Right lobe of liver (tissue), 6 donors: ENCODE data around the gene DENND2A. TPM values are rescaled to one million over a fixed set of nuclear protein-coding genes. Genes with fewer than 3 reads are reported as not detected.
"Not testable (repeated sequence)": the region's sequence is repeated elsewhere in the genome, so short reads cannot be mapped to it uniquely, and the experiment has no call there.

Experiments used
- ATAC-seq, 4 donors: fragments of 200-7000 bp; cut with Tn5 transposase; one replicate each; pipeline ENCODE4 v1.9.1; 2020; ENCODE audit warnings: mild to moderate bottlenecking in 4 of 4, moderate library complexity in 4 of 4
- DNase-seq, 3 donors: peaks; one replicate each; pipeline ENCODE4 v3.0.0-alpha.2; 2020
- H3K27ac ChIP-seq, 3 donors: fragments of 200-600 bp; one replicate each; pipeline ENCODE4 v1.8.0; 2022
- H3K27me3 ChIP-seq, 2 donors: fragments of 200-600 bp; one replicate each; pipeline ENCODE4 v1.8.0; 2022
- H3K36me3 ChIP-seq, 4 donors: fragments of 200-600 bp; sonication (generic) in 1 of 4; one replicate each; pipeline versions ENCODE4 v1.5.1 to v1.8.0; 2017 to 2022; ENCODE audit warnings: control low read depth in 1 of 4
- H3K4me1 ChIP-seq, 4 donors: fragments of 200-600 bp; sonication (generic) in 1 of 4; one replicate each; pipeline versions ENCODE4 v1.5.1 to v1.8.0; 2017 to 2022; ENCODE audit warnings: control low read depth in 1 of 4
- H3K4me3 ChIP-seq, 3 donors: fragments of 200-600 bp; one replicate each; pipeline ENCODE4 v1.8.0; 2022
- H3K9me3 ChIP-seq, 4 donors: fragments of 200-600 bp; sonication (generic) in 1 of 4; one replicate each; pipeline versions ENCODE4 v1.5.1 to v1.8.0; 2017 to 2022; ENCODE audit warnings: control low read depth in 1 of 4
- CTCF ChIP-seq, 4 donors: fragments of 200-600 bp in 3 of 4; fragments of 450-650 bp in 1 of 4; IDR thresholded peaks; one replicate each; pipeline versions ENCODE4 v1.5.1 to v1.8.0; 2016 to 2022; ENCODE audit warnings: antibody characterized with exemption in 4 of 4, mild to moderate bottlenecking in 2 of 4
- POLR2A ChIP-seq: fragments of 450-650 bp; IDR thresholded peaks from one replicate; pipeline ENCODE4 v1.6.1; 2017; ENCODE audit warnings: antibody characterized with exemption, mild to moderate bottlenecking
- WGBS: methylation state at CpG from one replicate; pipeline ENCODE4 v1.1.6; 2018; ENCODE audit warnings: low coverage, low lambda C conversion rate; ENCODE audit not compliant: insufficient coverage; ENCODE audit errors: missing lambda C conversion rate; 5-methylcytosine and 5-hydroxymethylcytosine counted together
- intact Hi-C, 2 donors: fragments of 100-400 bp; cut with DNase I; formaldehyde crosslinking; loops; one replicate each; pipeline versions ENCODE4 v1.11.2 to v1.14.1; 2022
- total RNA-seq, 6 experiments: library from RNA; depleted of rRNA in 2 of 6; stranded (reverse); fragments of >200 nt in 2 of 6; fragmentation: NEBNext Ultra II Directional in 3 of 6; extraction: Animal tissue kit (Norgen Biotek cat#: 25700) in 3 of 6; gene quantifications; one replicate each; pipeline versions ENCODE4 v1.1.0 to v1.2.4, GENCODE V29; 2016 to 2023
- donor health status: DM: no; HTN: yes; CAD: no.
- donor health status: DM: no; HTN: no; CAD: no.
- donor health status: DM: no; HTN: no; CAD: no.
- donor health status: DM: no; HTN: yes; CAD: no.
- donor health status: DM: no; HTN: yes; CAD: no.

Gene DENND2A
- total RNA-seq, 6 experiments from 2014 or later: 1.4 to 3.6 (median 2.4) TPM

- no peaks in the 10 kb centered on the region for H3K4me1 ChIP-seq
- no peaks in the 10 kb centered on the region for H3K9me3 ChIP-seq
- no peak overlapping the region for H3K4me3 ChIP-seq
- H3K27ac ChIP-seq: no peak overlapping the region
- ATAC-seq (peak; percentile 36 to 72 (median 59)), DNase-seq (no peak)
- WGBS: 43% methylated on average over 4 of the region's 5 CpGs
- no peak for TF ChIP-seq CTCF (IDR thresholded peaks at IDR 0.05)
- TF ChIP-seq POLR2A: no peak
- H3K27me3 ChIP-seq: peaks cover 0 to 4% of the 10 kb centered on the region in 2 donors
- H3K36me3 ChIP-seq: no peaks in the 10 kb centered on the region
- intact Hi-C loops: loop anchor here in 1 of 2 donors (10.0 kb wide), 1 partner anchor 51 kb away; no protein-coding TSS in a partner anchor
Observed at GRCh38 chr7:140635345-140635744, 5.3 kb downstream of the DENND2A start.

- Histone ChIP-seq H3K4me3 (no peak overlapping the region), H3K4me1 (peaks cover 0 to 21% (median 9%) of the 10 kb centered on the region in 4 donors), H3K9me3 (no peaks in the 10 kb centered on the region), H3K36me3 (no peaks in the 10 kb centered on the region), H3K27me3 (no peaks in the 10 kb centered on the region), H3K27ac (peak overlapping the region in 1 of 3 donors; percentile 22)
- no peak for ATAC-seq
- intact Hi-C loops: loop anchor here in 1 of 2 donors (10.0 kb wide), 1 partner anchor 47 kb away; no protein-coding TSS in a partner anchor
- 63% methylated on average over 7 of the region's 7 CpGs for WGBS
- no peak for DNase-seq
- TF ChIP-seq POLR2A: no peak
- TF ChIP-seq CTCF (IDR thresholded peaks at IDR 0.05): no peak
Observed at GRCh38 chr7:140631602-140632001, 9.0 kb downstream of the DENND2A start.

GRCh38 chr7:140631021-140631420 lies 9.6 kb downstream of the DENND2A start:
- 54% methylated on average over 6 of the region's 6 CpGs for WGBS
- peak overlapping the region in 1 of 3 donors; percentile 22 for H3K27ac ChIP-seq
- intact Hi-C loops: loop anchor here in 1 of 2 donors (10.0 kb wide), 1 partner anchor 46 kb away; no protein-coding TSS in a partner anchor

GRCh38 chr7:140625908-140626868 lies 14.4 kb downstream of the DENND2A start:
- no peaks in the 10 kb centered on the region for H3K27me3 ChIP-seq
- TF ChIP-seq POLR2A: no peak
- TF ChIP-seq CTCF (IDR thresholded peaks at IDR 0.05): no peak
- H3K4me1 ChIP-seq: peaks cover 0 to 24% (median 11%) of the 10 kb centered on the region in 4 donors
- 61% methylated on average over 11 of the region's 17 CpGs for WGBS
- H3K9me3 ChIP-seq: no peaks in the 10 kb centered on the region
- no peak overlapping the region for H3K4me3 ChIP-seq
- H3K36me3 ChIP-seq: no peaks in the 10 kb centered on the region
- H3K27ac ChIP-seq: peak overlapping the region; percentile 1 to 60 (median 31)
- peak; percentile 18 to 51 (median 38) for ATAC-seq
- intact Hi-C loops: no loop called here
- DNase-seq: peak; percentile 65 to 77 (median 74)

More at GRCh38 chr7:140631021-140631420, 9.6 kb downstream of the DENND2A start:
- DNase-seq (no peak), ATAC-seq (no peak)
- Histone ChIP-seq H3K4me1 (peaks cover 0 to 24% (median 11%) of the 10 kb centered on the region in 4 donors), H3K4me3 (no peak overlapping the region), H3K27me3 (no peaks in the 10 kb centered on the region), H3K36me3 (no peaks in the 10 kb centered on the region), H3K9me3 (no peaks in the 10 kb centered on the region)
- TF ChIP-seq CTCF (IDR thresholded peaks at IDR 0.05) (no peak), POLR2A (no peak)

- WGBS: 76% methylated on average over 7 of the region's 10 CpGs
- ATAC-seq, intact Hi-C loops, H3K4me3 ChIP-seq, H3K9me3 ChIP-seq, DNase-seq, H3K27me3 ChIP-seq, H3K27ac ChIP-seq, H3K36me3 ChIP-seq: not testable (repeated sequence)
- peaks cover 0 to 24% (median 11%) of the 10 kb centered on the region in 4 donors for H3K4me1 ChIP-seq
Observed at GRCh38 chr7:140625192-140625558, 15.4 kb downstream of the DENND2A start.
